ENCODE results near the gene MGAT4A.

Gene MGAT4A

GRCh38 chr2:98731041-98731893, at the start of gene MGAT4A:
MGAT4A (minus strand) TSS chr2:98731132; CDS start chr2:98726332, 4,800 bp downstream.
- DNase-seq, result no peak

- no peak for DNase-seq
Measured at GRCh38 chr2:98778741-98779483, 48.0 kb upstream of the MGAT4A start.

- DNase-seq, result no peak
Measured at GRCh38 chr2:98778151-98778550, 47.2 kb upstream of the MGAT4A start.

- no peak for DNase-seq
Measured at GRCh38 chr2:98777710-98778109, 46.8 kb upstream of the MGAT4A start.

- DNase-seq, result no peak
Measured at GRCh38 chr2:98777076-98777475, 46.1 kb upstream of the MGAT4A start.

- no peak for DNase-seq
Measured at GRCh38 chr2:98776136-98776535, 45.2 kb upstream of the MGAT4A start.

GRCh38 chr2:98775146-98775986, 44.4 kb upstream of the MGAT4A start:
- no peak for DNase-seq

- DNase-seq, result no peak
Measured at GRCh38 chr2:98773907-98774306, 43.0 kb upstream of the MGAT4A start.

- no peak for DNase-seq
Measured at GRCh38 chr2:98773169-98773568, 42.2 kb upstream of the MGAT4A start.

GRCh38 chr2:98772536-98772935, 41.6 kb upstream of the MGAT4A start:
- DNase-seq, result no peak

- DNase-seq, result no peak
Measured at GRCh38 chr2:98771721-98772524, 41.0 kb upstream of the MGAT4A start.

- no peak for DNase-seq
Measured at GRCh38 chr2:98771264-98771663, 40.3 kb upstream of the MGAT4A start.

- no peak for DNase-seq
Measured at GRCh38 chr2:98769784-98770183, 38.9 kb upstream of the MGAT4A start.

- DNase-seq, result no peak
Measured at GRCh38 chr2:98769114-98769476, 38.2 kb upstream of the MGAT4A start.

- no peak for DNase-seq
Measured at GRCh38 chr2:98768384-98769113, 37.6 kb upstream of the MGAT4A start.

- no peak for DNase-seq
Measured at GRCh38 chr2:98764499-98764898, 33.6 kb upstream of the MGAT4A start.

- no peak for DNase-seq
Measured at GRCh38 chr2:98763209-98763951, 32.4 kb upstream of the MGAT4A start.

- no peak for DNase-seq
Measured at GRCh38 chr2:98761909-98762308, 31.0 kb upstream of the MGAT4A start.

GRCh38 chr2:98761267-98761781, 30.4 kb upstream of the MGAT4A start:
- DNase-seq, result no peak

- DNase-seq, result no peak
Measured at GRCh38 chr2:98759827-98760625, 29.1 kb upstream of the MGAT4A start.
